Progenitor cell of endocrine pancreas (in vitro differentiated cells): Measurements from ENCODE around the gene RASA4. TPM values are rescaled to one million over a fixed set of nuclear protein-coding genes. Genes with fewer than 3 reads are reported as not detected.
"Not testable (repeated sequence)": the region's sequence is repeated elsewhere in the genome, so short reads cannot be mapped to it uniquely, and the experiment has no call there.

Experiments
- DNase-seq: peaks from one replicate; pipeline ENCODE4 v3.0.0; 2021; ENCODE audit warnings: low spot score; ENCODE audit not compliant: unreplicated experiment
- H3K27ac Mint-ChIP-seq: 2 replicates; pipeline ENCODE4 v1.8.0; 2021; ENCODE audit warnings: mild to moderate bottlenecking, moderate library complexity, mixed read lengths
- H3K27me3 Mint-ChIP-seq: 2 replicates; pipeline ENCODE4 v1.8.0; 2021; ENCODE audit warnings: mixed read lengths
- H3K36me3 Mint-ChIP-seq: 2 replicates; pipeline ENCODE4 v1.8.0; 2022; ENCODE audit warnings: mixed read lengths; ENCODE audit not compliant: insufficient read depth
- H3K4me1 Mint-ChIP-seq: 2 replicates; pipeline ENCODE4 v1.8.0; 2021; ENCODE audit warnings: low read depth, mixed read lengths
- H3K4me3 Mint-ChIP-seq: 2 replicates; pipeline ENCODE4 v1.8.0; 2021; ENCODE audit warnings: low read depth, mild to moderate bottlenecking, moderate library complexity, mixed read lengths
- H3K9me3 Mint-ChIP-seq: 2 replicates; pipeline ENCODE4 v1.8.0; 2021; ENCODE audit warnings: low read depth, mixed read lengths
- total RNA-seq: library from RNA; stranded (reverse); gene quantifications from 2 replicates; pipeline ENCODE4 v1.2.1, GENCODE V29; 2021
- TF ChIP-seq, protein P1 (sequence below): fragments of 200-600 bp; sonication (generic); IDR thresholded peaks from one replicate; pipeline ENCODE4 v1.5.0; 2021; ENCODE audit warnings: antibody characterized with exemption, mild to moderate bottlenecking; ENCODE audit not compliant: unreplicated experiment

RASA4 gene
- total RNA-seq, 1 donor from 2014 or later = 20.2 TPM

DNA sequence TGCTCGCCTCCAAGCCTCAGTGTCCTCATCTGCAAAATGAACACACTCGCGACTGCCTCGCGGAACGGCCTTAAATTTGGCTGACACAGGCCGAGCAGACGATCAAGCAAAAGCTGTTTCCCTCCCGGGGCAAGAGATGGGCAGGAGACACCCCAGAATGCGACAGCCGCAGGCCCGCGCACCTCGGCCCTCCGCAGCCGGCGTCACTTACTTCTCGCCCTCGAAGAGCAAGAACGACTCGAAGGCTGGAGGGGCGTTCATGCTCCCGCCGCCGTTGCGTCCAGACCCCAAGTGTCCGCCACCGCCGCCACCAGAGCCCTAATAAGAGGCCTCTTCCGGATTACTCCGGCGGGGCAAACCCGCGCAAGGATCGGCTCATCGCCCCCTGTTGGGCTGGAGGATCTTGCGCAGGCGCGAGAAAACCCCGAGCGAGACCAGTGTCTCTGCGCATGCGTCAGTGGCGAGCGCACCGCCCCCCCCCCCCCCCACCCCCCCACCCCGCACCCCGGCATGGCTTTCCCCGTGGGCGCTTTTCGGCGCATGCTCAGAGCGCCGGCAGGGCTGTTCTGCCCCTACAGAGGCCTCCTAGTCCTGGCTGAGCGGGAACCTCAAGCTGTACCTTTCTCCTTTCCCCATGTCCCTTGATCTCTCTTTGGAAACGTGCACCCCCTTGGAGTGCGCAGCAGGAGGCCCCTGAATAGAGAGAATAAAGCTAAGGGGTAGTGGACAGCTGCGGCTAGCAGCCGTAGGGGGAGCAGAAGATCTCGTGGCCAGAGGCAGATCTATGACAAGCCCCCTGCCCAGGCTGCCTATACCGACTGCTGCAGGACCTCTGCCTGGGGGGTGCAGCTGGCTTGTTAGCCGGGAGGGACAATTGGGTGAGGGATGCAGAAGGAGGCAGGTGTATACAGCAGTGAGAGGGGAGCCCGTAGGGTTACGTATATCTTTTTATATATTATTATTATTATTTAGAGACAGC is 44.0 kb downstream of the RASA4 start, which contains the start of gene POLR2J3:
POLR2J3 (minus strand) TSS at position 323 of the 979 bp plus-strand sequence; CDS start at position 261, 62 bp downstream.
- not testable (repeated sequence) for H3K27me3 Mint-ChIP-seq, H3K4me1 Mint-ChIP-seq, H3K27ac Mint-ChIP-seq, H3K36me3 Mint-ChIP-seq, H3K9me3 Mint-ChIP-seq
- TF ChIP-seq, protein P1, sequence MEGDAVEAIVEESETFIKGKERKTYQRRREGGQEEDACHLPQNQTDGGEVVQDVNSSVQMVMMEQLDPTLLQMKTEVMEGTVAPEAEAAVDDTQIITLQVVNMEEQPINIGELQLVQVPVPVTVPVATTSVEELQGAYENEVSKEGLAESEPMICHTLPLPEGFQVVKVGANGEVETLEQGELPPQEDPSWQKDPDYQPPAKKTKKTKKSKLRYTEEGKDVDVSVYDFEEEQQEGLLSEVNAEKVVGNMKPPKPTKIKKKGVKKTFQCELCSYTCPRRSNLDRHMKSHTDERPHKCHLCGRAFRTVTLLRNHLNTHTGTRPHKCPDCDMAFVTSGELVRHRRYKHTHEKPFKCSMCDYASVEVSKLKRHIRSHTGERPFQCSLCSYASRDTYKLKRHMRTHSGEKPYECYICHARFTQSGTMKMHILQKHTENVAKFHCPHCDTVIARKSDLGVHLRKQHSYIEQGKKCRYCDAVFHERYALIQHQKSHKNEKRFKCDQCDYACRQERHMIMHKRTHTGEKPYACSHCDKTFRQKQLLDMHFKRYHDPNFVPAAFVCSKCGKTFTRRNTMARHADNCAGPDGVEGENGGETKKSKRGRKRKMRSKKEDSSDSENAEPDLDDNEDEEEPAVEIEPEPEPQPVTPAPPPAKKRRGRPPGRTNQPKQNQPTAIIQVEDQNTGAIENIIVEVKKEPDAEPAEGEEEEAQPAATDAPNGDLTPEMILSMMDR = peak; percentile 54
- H3K4me3 Mint-ChIP-seq = peak within 1 kb of the TSS; percentile 68
- DNase-seq = peak; percentile 93

GRCh38 chr7:102568620-102569019 is 47.9 kb downstream of the RASA4 start:
- not testable (repeated sequence) for H3K27ac Mint-ChIP-seq, H3K4me1 Mint-ChIP-seq, H3K4me3 Mint-ChIP-seq, DNase-seq, H3K36me3 Mint-ChIP-seq, H3K9me3 Mint-ChIP-seq, H3K27me3 Mint-ChIP-seq

- not testable (repeated sequence) for H3K27me3 Mint-ChIP-seq, H3K9me3 Mint-ChIP-seq, H3K4me1 Mint-ChIP-seq, H3K27ac Mint-ChIP-seq, H3K36me3 Mint-ChIP-seq, H3K4me3 Mint-ChIP-seq, DNase-seq
Measured at GRCh38 chr7:102550808-102551422, 65.6 kb downstream of the RASA4 start, which contains the start of gene SPDYE2. Gene SPDYE2, plus strand, starts transcription at chr7:102551226. Its CDS starts 2,030 bp downstream, at chr7:102553256.

DNA sequence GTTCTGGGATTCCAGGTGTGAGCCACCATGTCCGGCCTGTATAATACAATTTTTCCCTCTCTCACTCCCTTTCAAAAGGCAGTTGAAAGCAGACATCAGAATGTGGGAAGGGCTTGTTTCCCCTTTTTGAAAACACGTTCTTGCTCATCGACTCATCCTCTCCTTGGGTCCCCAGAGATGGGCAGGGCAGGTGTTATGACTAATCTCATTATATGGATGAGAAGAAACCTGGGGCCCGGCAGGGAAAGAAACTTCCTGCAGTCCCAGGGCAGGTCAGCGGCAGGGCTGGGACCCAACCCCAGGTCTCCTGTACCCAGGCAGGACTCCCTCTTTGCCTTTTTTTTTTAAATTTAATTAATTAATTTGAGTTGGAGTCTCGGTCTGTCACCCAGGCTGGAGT is 70.2 kb downstream of the RASA4 start:
- H3K36me3 Mint-ChIP-seq, H3K4me1 Mint-ChIP-seq, H3K9me3 Mint-ChIP-seq, H3K4me3 Mint-ChIP-seq, H3K27ac Mint-ChIP-seq, H3K27me3 Mint-ChIP-seq, DNase-seq: not testable (repeated sequence)

DNA sequence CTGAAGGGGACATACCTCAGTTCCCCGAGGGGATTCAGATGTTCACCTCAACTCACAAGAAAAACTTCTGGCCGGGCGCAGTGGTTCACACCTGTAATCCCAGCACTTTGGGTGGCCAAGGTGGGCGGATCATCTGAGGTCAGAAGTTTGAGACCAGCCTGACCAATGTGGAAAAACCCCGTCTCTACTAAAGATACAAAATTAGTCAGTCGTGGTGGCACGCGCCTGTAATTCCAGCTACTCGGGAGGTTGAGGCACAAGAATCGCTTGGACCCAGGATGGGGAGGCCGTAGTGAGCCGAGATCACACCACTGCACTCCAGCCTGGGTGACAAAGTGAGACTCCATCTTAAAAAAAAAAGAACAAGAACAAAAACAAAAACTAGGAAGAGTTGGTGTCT is 71.3 kb downstream of the RASA4 start:
- not testable (repeated sequence) for H3K27ac Mint-ChIP-seq, DNase-seq, H3K9me3 Mint-ChIP-seq, H3K36me3 Mint-ChIP-seq, H3K27me3 Mint-ChIP-seq, H3K4me3 Mint-ChIP-seq, H3K4me1 Mint-ChIP-seq

GRCh38 chr7:102544372-102544771 is 72.2 kb downstream of the RASA4 start:
- H3K9me3 Mint-ChIP-seq, H3K4me1 Mint-ChIP-seq, H3K27me3 Mint-ChIP-seq, H3K4me3 Mint-ChIP-seq, H3K27ac Mint-ChIP-seq, DNase-seq, H3K36me3 Mint-ChIP-seq: not testable (repeated sequence)

- H3K9me3 Mint-ChIP-seq, H3K4me3 Mint-ChIP-seq, H3K36me3 Mint-ChIP-seq, DNase-seq, H3K27me3 Mint-ChIP-seq, H3K27ac Mint-ChIP-seq, H3K4me1 Mint-ChIP-seq: not testable (repeated sequence)
Measured at GRCh38 chr7:102543596-102543995, 73.0 kb downstream of the RASA4 start, which contains the start of gene UPK3BL2. Gene UPK3BL2, minus strand, starts transcription at chr7:102543696. Its CDS starts 60 bp downstream, at chr7:102543636.

DNA sequence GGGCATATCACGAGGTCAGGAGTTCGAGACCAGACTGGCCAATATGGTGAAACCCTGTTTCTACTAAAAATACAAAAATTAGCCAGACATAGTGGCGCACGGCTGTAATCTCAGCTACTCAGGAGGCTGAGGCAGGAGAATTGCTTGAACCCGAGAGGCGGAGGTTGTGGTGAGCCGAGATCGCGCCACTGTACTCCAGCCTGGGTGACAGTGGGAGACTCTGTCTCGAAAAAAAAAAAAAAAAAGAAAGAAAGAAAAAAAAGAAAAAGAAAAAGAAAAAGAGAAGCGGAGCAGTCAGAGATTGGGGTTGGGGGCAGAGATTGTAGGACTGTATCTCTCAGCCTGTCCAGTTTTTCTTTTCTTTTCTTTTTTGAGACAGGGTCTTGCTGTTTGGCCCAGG is 73.8 kb downstream of the RASA4 start:
- not testable (repeated sequence) for H3K27ac Mint-ChIP-seq, H3K4me1 Mint-ChIP-seq, H3K4me3 Mint-ChIP-seq, DNase-seq, H3K27me3 Mint-ChIP-seq, H3K36me3 Mint-ChIP-seq, H3K9me3 Mint-ChIP-seq

GRCh38 chr7:102542083-102542482 is 74.5 kb downstream of the RASA4 start:
- DNase-seq, H3K36me3 Mint-ChIP-seq, H3K27ac Mint-ChIP-seq, H3K9me3 Mint-ChIP-seq, H3K4me1 Mint-ChIP-seq, H3K4me3 Mint-ChIP-seq, H3K27me3 Mint-ChIP-seq: not testable (repeated sequence)

GRCh38 chr7:102540604-102541003 is 76.0 kb downstream of the RASA4 start:
- not testable (repeated sequence) for H3K36me3 Mint-ChIP-seq, H3K27me3 Mint-ChIP-seq, H3K4me3 Mint-ChIP-seq, H3K4me1 Mint-ChIP-seq, H3K9me3 Mint-ChIP-seq, DNase-seq, H3K27ac Mint-ChIP-seq

- not testable (repeated sequence) for H3K4me1 Mint-ChIP-seq, H3K27ac Mint-ChIP-seq, H3K9me3 Mint-ChIP-seq, DNase-seq, H3K27me3 Mint-ChIP-seq, H3K36me3 Mint-ChIP-seq, H3K4me3 Mint-ChIP-seq
Measured at GRCh38 chr7:102535062-102535615, 81.4 kb downstream of the RASA4 start.

- H3K27me3 Mint-ChIP-seq, DNase-seq, H3K4me1 Mint-ChIP-seq, H3K9me3 Mint-ChIP-seq, H3K36me3 Mint-ChIP-seq, H3K27ac Mint-ChIP-seq, H3K4me3 Mint-ChIP-seq: not testable (repeated sequence)
Measured at GRCh38 chr7:102532127-102532526, 84.4 kb downstream of the RASA4 start.
